Upper lobe of left lung (tissue), 6 donors: Measurements from ENCODE around the gene UNC80. TPM values are rescaled to one million over a fixed set of nuclear protein-coding genes. Genes with fewer than 3 reads are reported as not detected.

Experiments
- ATAC-seq, 2 donors: fragments of 200-7000 bp; cut with Tn5 transposase; one replicate each; pipeline ENCODE4 v1.9.1; 2022; ENCODE audit warnings: mild to moderate bottlenecking in 2 of 2, moderate library complexity in 2 of 2; ENCODE audit not compliant: low FRiP score in 2 of 2
- DNase-seq, 2 donors: peaks; one replicate each; pipeline ENCODE4 v3.0.0-alpha.2; 2019 to 2020
- H3K27ac ChIP-seq, 4 donors: fragments of 200-600 bp; sonication (generic); one replicate each; pipeline ENCODE4 v1.5.1; 2016 to 2019
- H3K27me3 ChIP-seq, 4 donors: fragments of 200-600 bp; sonication (generic); one replicate each; pipeline ENCODE4 v1.5.1; 2017 to 2019
- H3K36me3 ChIP-seq, 4 donors: fragments of 200-600 bp; sonication (generic); one replicate each; pipeline ENCODE4 v1.5.1; 2016 to 2019
- H3K4me1 ChIP-seq, 4 donors: fragments of 200-600 bp; sonication (generic); one replicate each; pipeline ENCODE4 v1.5.1; 2018 to 2019
- H3K4me3 ChIP-seq, 4 donors: fragments of 200-600 bp; sonication (generic); one replicate each; pipeline ENCODE4 v1.5.1; 2017 to 2019; ENCODE audit warnings: mild to moderate bottlenecking in 2 of 4, moderate library complexity in 1 of 4
- H3K9me3 ChIP-seq, 4 donors: fragments of 200-600 bp; sonication (generic); one replicate each; pipeline ENCODE4 v1.5.1; 2018 to 2019
- CTCF ChIP-seq, 6 experiments: fragments of 450-650 bp in 4 of 6; fragments of 200-600 bp in 2 of 6; sonication (generic) in 2 of 6; IDR thresholded peaks; one replicate each; pipeline ENCODE4 v1.5.1; 2016 to 2019; ENCODE audit warnings: antibody characterized with exemption in 6 of 6
- EP300 ChIP-seq, 4 donors: sonication (generic); formaldehyde crosslinking; IDR thresholded peaks; one replicate each; pipeline ENCODE4 v1.5.1; 2017; ENCODE audit warnings: antibody characterized with exemption in 4 of 4, control low read depth in 2 of 4
- POLR2A ChIP-seq, 4 donors: fragments of 450-650 bp; IDR thresholded peaks; one replicate each; pipeline ENCODE4 v1.5.1; 2016 to 2017; ENCODE audit warnings: antibody characterized with exemption in 4 of 4, mild to moderate bottlenecking in 2 of 4
- POLR2AphosphoS5 ChIP-seq, 2 donors: sonication (generic); formaldehyde crosslinking; IDR thresholded peaks; one replicate each; pipeline ENCODE4 v1.5.1; 2017; ENCODE audit warnings: antibody characterized with exemption in 2 of 2
- WGBS, 2 donors: methylation state at CpG; one replicate each; pipeline ENCODE4 v1.1.5; 2017 to 2018; 5-methylcytosine and 5-hydroxymethylcytosine counted together
- total RNA-seq, 6 donors: library from RNA; depleted of rRNA in 4 of 6; stranded (reverse); fragments of >200 nt in 4 of 6; gene quantifications; one replicate each; pipeline versions ENCODE4 v1.1.0 to v1.2.1, GENCODE V29; 2016 to 2021
- donor health status: DM: no; HTN: no; CAD: no; lungs with moderate emphysema.
- donor health status: DM: no; HTN: yes; CAD: no; lungs with severe emphysema.

Gene UNC80
- total RNA-seq, 6 donors from 2014 or later = under 0.01 to 0.39 (median 0.13) TPM; not detected in 1

- no peaks in the 10 kb centered on the region for H3K4me1 ChIP-seq
Observed at GRCh38 chr2:209974576-209974975, 202.9 kb downstream of the UNC80 start.

GRCh38 chr2:209976698-209977385, 205.2 kb downstream of the UNC80 start:
- no peak for ATAC-seq
- no peak for DNase-seq
- no peak for TF ChIP-seq POLR2A (IDR thresholded peaks at IDR 0.05)
- no peak for TF ChIP-seq EP300 (IDR thresholded peaks at IDR 0.05)
- no peak for TF ChIP-seq POLR2AphosphoS5 (IDR thresholded peaks at IDR 0.05)
- TF ChIP-seq CTCF (IDR thresholded peaks at IDR 0.05) = no peak
- no peaks in the 10 kb centered on the region for H3K4me1 ChIP-seq
- no peaks in the 10 kb centered on the region for H3K36me3 ChIP-seq
- H3K9me3 ChIP-seq = no peaks in the 10 kb centered on the region
- no peak overlapping the region for H3K4me3 ChIP-seq
- H3K27ac ChIP-seq = no peak overlapping the region
- H3K27me3 ChIP-seq = no peaks in the 10 kb centered on the region
- WGBS, 2 donors = 85 to 87% methylated on average over 9 of the region's 9 CpGs

More at GRCh38 chr2:209974576-209974975, 202.9 kb downstream of the UNC80 start:
- ATAC-seq (no peak), DNase-seq (no peak)
- whole genome bisulfite sequencing, 2 donors = 48 to 61% methylated on average over 1 of the region's 1 CpG
- Histone ChIP-seq H3K36me3 (no peaks in the 10 kb centered on the region), H3K9me3 (no peaks in the 10 kb centered on the region), H3K4me3 (no peak overlapping the region), H3K27ac (no peak overlapping the region), H3K27me3 (no peaks in the 10 kb centered on the region)
- no peak for TF ChIP-seq CTCF (IDR thresholded peaks at IDR 0.05)
- TF ChIP-seq EP300 (IDR thresholded peaks at IDR 0.05) = no peak
- TF ChIP-seq POLR2AphosphoS5 (IDR thresholded peaks at IDR 0.05) = no peak
- TF ChIP-seq POLR2A (IDR thresholded peaks at IDR 0.05) = no peak

- DNase-seq (no peak), ATAC-seq (peak in 1 of 2 donors; percentile 65)
- H3K27me3 ChIP-seq = no peaks in the 10 kb centered on the region
- no peaks in the 10 kb centered on the region for H3K4me1 ChIP-seq
- TF ChIP-seq CTCF (IDR thresholded peaks at IDR 0.05) (peak; percentile 26 to 61 (median 48)), POLR2A (IDR thresholded peaks at IDR 0.05) (no peak), POLR2AphosphoS5 (IDR thresholded peaks at IDR 0.05) (no peak), EP300 (IDR thresholded peaks at IDR 0.05) (no peak)
- no peak overlapping the region for H3K4me3 ChIP-seq
- H3K9me3 ChIP-seq = no peaks in the 10 kb centered on the region
- H3K27ac ChIP-seq = no peak overlapping the region
- H3K36me3 ChIP-seq = no peaks in the 10 kb centered on the region
- 95 to 96% methylated on average over 2 of the region's 2 CpGs for WGBS, 2 donors
Observed at GRCh38 chr2:209977386-209978239, 206.0 kb downstream of the UNC80 start.

- Histone ChIP-seq H3K27ac (no peak overlapping the region), H3K4me3 (no peak overlapping the region), H3K4me1 (no peaks in the 10 kb centered on the region), H3K36me3 (no peaks in the 10 kb centered on the region), H3K9me3 (no peaks in the 10 kb centered on the region), H3K27me3 (no peaks in the 10 kb centered on the region)
- TF ChIP-seq POLR2AphosphoS5 (IDR thresholded peaks at IDR 0.05) (no peak), CTCF (IDR thresholded peaks at IDR 0.05) (no peak), EP300 (IDR thresholded peaks at IDR 0.05) (no peak), POLR2A (IDR thresholded peaks at IDR 0.05) (no peak)
- DNase-seq (no peak), ATAC-seq (no peak)
- WGBS, 2 donors = 93 to 96% methylated on average over 2 of the region's 2 CpGs
Observed at GRCh38 chr2:209984291-209984690, 212.7 kb downstream of the UNC80 start.
